Epithelial cell of esophagus (primary cell): ENCODE measurements around the gene FRMD8.

Experiments
- DNase-seq: peaks from one replicate; pipeline ENCODE4 v3.0.0; 2010; ENCODE audit warnings: low read depth
- H3K4me3 ChIP-seq: 2 replicates; pipeline ENCODE4 v1.5.1; 2011; ENCODE audit warnings: mild to moderate bottlenecking, low read length, control low read depth
- TF ChIP-seq, protein P1 (sequence below): IDR thresholded peaks from 2 replicates; pipeline ENCODE4 v1.5.1; 2011; ENCODE audit warnings: low read depth, mild to moderate bottlenecking, low read length, control low read depth, inconsistent platforms; ENCODE audit not compliant: insufficient read depth; ENCODE audit errors: missing control alignments

Gene FRMD8

DNA sequence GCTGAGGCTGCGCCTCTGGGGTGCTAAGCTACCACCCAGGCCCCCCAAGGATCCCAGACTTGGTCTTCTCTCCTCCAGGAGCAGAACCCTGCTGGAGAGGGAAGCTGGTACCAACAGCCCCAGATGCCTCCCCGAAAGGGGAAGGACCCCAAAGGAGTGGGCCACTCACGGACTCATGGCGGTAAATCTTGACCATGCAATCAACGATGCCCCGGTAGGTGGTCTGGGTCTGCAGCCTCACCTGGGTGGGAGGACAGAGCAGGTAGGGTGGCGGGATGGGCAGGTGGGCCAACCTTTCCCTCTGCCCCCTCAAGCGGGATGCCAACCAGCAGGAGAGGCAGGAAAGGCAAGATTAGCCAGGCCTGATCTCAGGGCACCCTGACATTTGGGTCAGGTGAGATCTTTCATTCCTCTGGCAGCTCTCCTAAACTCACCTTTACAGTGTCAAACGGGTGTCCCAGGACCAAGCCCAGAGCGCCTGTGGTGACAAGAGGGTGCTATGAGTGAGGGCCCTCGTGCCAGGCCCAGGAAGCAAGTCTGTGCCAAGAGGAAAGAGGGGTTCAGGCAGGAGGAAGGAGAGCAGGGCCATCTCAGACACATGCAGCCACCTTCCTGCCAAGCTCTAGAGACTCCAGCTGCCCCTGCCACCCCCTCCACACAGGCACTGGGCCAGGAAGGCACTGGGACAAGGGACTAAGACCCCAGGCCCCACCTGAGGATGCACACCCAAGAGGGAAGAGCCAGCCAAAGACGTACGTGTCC, 6.6 kb upstream of the FRMD8 start:
- H3K4me3 ChIP-seq = no peak overlapping the region
- TF ChIP-seq, protein P1, sequence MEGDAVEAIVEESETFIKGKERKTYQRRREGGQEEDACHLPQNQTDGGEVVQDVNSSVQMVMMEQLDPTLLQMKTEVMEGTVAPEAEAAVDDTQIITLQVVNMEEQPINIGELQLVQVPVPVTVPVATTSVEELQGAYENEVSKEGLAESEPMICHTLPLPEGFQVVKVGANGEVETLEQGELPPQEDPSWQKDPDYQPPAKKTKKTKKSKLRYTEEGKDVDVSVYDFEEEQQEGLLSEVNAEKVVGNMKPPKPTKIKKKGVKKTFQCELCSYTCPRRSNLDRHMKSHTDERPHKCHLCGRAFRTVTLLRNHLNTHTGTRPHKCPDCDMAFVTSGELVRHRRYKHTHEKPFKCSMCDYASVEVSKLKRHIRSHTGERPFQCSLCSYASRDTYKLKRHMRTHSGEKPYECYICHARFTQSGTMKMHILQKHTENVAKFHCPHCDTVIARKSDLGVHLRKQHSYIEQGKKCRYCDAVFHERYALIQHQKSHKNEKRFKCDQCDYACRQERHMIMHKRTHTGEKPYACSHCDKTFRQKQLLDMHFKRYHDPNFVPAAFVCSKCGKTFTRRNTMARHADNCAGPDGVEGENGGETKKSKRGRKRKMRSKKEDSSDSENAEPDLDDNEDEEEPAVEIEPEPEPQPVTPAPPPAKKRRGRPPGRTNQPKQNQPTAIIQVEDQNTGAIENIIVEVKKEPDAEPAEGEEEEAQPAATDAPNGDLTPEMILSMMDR = no peak

GRCh38 chr11:65380460-65381119, 5.8 kb upstream of the FRMD8 start:
- H3K4me3 ChIP-seq = no peak overlapping the region

More for the DNA sequence above, 6.6 kb upstream of the FRMD8 start:
- DNase-seq = no peak

GRCh38 chr11:65381716-65382032, 4.8 kb upstream of the FRMD8 start:
- DNase-seq = peak; percentile 91
- peak overlapping the region; percentile 26 for H3K4me3 ChIP-seq
- TF ChIP-seq, protein P1 = no peak

More at GRCh38 chr11:65380460-65381119, 5.8 kb upstream of the FRMD8 start:
- TF ChIP-seq, protein P1 = no peak
- no peak for DNase-seq

GRCh38 chr11:65382033-65382803, 4.2 kb upstream of the FRMD8 start, which contains the start of gene SLC25A45:
Gene SLC25A45, minus strand, starts transcription at chr11:65382646. Its CDS starts 695 bp downstream, at chr11:65381951.
- peak; percentile 100 for DNase-seq
- H3K4me3 ChIP-seq = peak within 1 kb of the TSS; percentile 31
- TF ChIP-seq, protein P1 = peak; percentile 74

DNA sequence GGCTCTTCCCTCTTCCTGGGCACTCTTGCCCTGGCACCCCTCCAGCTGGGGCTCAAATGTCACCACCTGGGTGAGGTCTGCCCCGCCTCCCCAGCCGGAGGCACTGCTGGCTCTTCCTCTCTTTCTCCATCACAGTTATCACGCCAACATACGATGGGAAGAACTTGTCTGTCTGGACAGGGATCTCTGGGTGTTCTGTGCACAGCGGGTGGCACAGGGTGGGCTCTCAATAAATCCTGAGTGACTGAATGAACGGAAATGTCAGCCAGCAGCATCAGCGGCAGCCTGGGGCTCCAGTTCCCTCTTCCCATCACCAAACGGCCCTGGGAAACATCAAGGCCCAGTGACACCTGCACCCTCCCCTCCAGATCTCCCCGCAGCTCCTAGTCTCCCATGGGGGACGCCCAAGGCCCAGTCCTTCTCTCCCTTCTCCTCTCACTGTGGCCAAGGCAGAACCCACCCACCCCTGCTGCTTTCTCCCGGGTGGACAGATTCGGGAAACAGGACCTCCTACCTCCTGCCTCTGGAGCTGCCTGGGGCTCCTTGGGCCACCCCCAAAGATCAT, 3.6 kb upstream of the FRMD8 start:
- DNase-seq = no peak
- peak overlapping the region; percentile 31 for H3K4me3 ChIP-seq
- TF ChIP-seq, protein P1 = no peak

GRCh38 chr11:65383778-65384177, 2.7 kb upstream of the FRMD8 start:
- no peak for DNase-seq
- no peak overlapping the region for H3K4me3 ChIP-seq
- TF ChIP-seq, protein P1 = no peak
